ENCODE measurements around the gene IFT122. TPM values are rescaled to one million over a fixed set of nuclear protein-coding genes. Genes with fewer than 3 reads are reported as not detected.
"Not testable (repeated sequence)": the region's sequence is repeated elsewhere in the genome, so short reads cannot be mapped to it uniquely, and the experiment has no call there.

IFT122 gene
- total RNA-seq (2022) (33.5 and 35.5 TPM in 2 replicates), Bru-seq, nascent RNA (percentile 59 among the genes with signal in this experiment), BruChase-seq, experiment 1, labeled RNA remaining after a 6-hour chase (percentile 61 among the genes with signal in this experiment), BruChase-seq, experiment 2, labeled RNA remaining after a 2-hour chase (percentile 68 among the genes with signal in this experiment)
- long read RNA-seq, partial matches to known transcripts = 4 of 17 reads
- long read RNA-seq, other reads (novel, unspliced or antisense) = 9 of 17 reads

GRCh38 chr3:129439817-129440617 lies at the start of gene IFT122, which contains the start of gene MBD4:
IFT122 (plus strand) TSS chr3:129440224; CDS start chr3:129440331, 107 bp downstream.
MBD4 (minus strand) TSS chr3:129439948; CDS start chr3:129439833, 115 bp downstream.
- intact Hi-C loops (cut with micrococcal nuclease; ENCODE audit: unreplicated experiment) = loop anchor here (5.0 kb wide), 1 partner anchor 58 kb away; no protein-coding TSS in a partner anchor
- peak within 1 kb of the TSS; percentile 95 for H3K4me3 Mint-ChIP-seq (ENCODE audit: low read depth, unreplicated experiment)
- H3K27me3 Mint-ChIP-seq (ENCODE audit: unreplicated experiment) = no peaks in the 10 kb centered on the region
- DNase-seq = peak; percentile 100
- peak within 1 kb of the TSS; percentile 89 for H3K27ac Mint-ChIP-seq (ENCODE audit: unreplicated experiment)
- TF ChIP-seq CTCF (IDR thresholded peaks at IDR 0.05; ENCODE audit: unreplicated experiment) = no peak
- H3K9me3 Mint-ChIP-seq (ENCODE audit: low read depth, unreplicated experiment) = no peaks in the 10 kb centered on the region
- peaks cover 43% of the 10 kb centered on the region for H3K4me1 Mint-ChIP-seq (ENCODE audit: low read depth, unreplicated experiment)
- peaks cover 53% of the 10 kb centered on the region for H3K36me3 Mint-ChIP-seq (ENCODE audit: insufficient read depth, unreplicated experiment)
- no TSS peak for BruUV-seq (replicated peaks)
- CTCF ChIA-PET = interaction anchor here (0.7 to 2.8 kb wide), 6 partner anchors 27 to 823 kb away, joined by 3 to 18 read pairs (median 4); a partner anchor contains a TSS

GRCh38 chr3:129391583-129391982 lies 48.4 kb upstream of the IFT122 start:
- H3K27me3 Mint-ChIP-seq (ENCODE audit: unreplicated experiment); intact Hi-C loops (cut with micrococcal nuclease; ENCODE audit: unreplicated experiment); H3K9me3 Mint-ChIP-seq (ENCODE audit: low read depth, unreplicated experiment); H3K27ac Mint-ChIP-seq (ENCODE audit: unreplicated experiment); BruUV-seq (replicated peaks); H3K4me3 Mint-ChIP-seq (ENCODE audit: low read depth, unreplicated experiment); DNase-seq: not testable (repeated sequence)
- H3K4me1 Mint-ChIP-seq (ENCODE audit: low read depth, unreplicated experiment) = peaks cover 13% of the 10 kb centered on the region
- H3K36me3 Mint-ChIP-seq (ENCODE audit: insufficient read depth, unreplicated experiment) = peaks cover 27% of the 10 kb centered on the region
- CTCF ChIA-PET = interaction anchor here (1.1 kb wide), 1 partner anchor 10 kb away, joined by 3 read pairs; no protein-coding TSS in a partner anchor

GRCh38 chr3:129392106-129392887 lies 47.7 kb upstream of the IFT122 start:
- CTCF ChIA-PET = interaction anchor here (1.1 kb wide), 1 partner anchor 10 kb away, joined by 3 read pairs; no protein-coding TSS in a partner anchor
- intact Hi-C loops (cut with micrococcal nuclease; ENCODE audit: unreplicated experiment) = not testable (repeated sequence)

GRCh38 chr3:129393271-129393670 lies 46.8 kb upstream of the IFT122 start:
- no peak for DNase-seq
- Mint-ChIP-seq H3K4me3 (ENCODE audit: low read depth, unreplicated experiment) (no peak overlapping the region), H3K9me3 (ENCODE audit: low read depth, unreplicated experiment) (no peaks in the 10 kb centered on the region), H3K36me3 (ENCODE audit: insufficient read depth, unreplicated experiment) (peaks cover 33% of the 10 kb centered on the region), H3K4me1 (ENCODE audit: low read depth, unreplicated experiment) (peaks cover 30% of the 10 kb centered on the region), H3K27me3 (ENCODE audit: unreplicated experiment) (no peaks in the 10 kb centered on the region), H3K27ac (ENCODE audit: unreplicated experiment) (no peak overlapping the region)
- BruUV-seq (replicated peaks) = no TSS peak
- TF ChIP-seq CTCF (IDR thresholded peaks at IDR 0.05; ENCODE audit: unreplicated experiment) = no peak
- intact Hi-C loops (cut with micrococcal nuclease; ENCODE audit: unreplicated experiment) = no loop called here
- CTCF ChIA-PET = no interaction called here

More at GRCh38 chr3:129392106-129392887, 47.7 kb upstream of the IFT122 start:
- not testable (repeated sequence) for H3K27ac Mint-ChIP-seq (ENCODE audit: unreplicated experiment); H3K4me3 Mint-ChIP-seq (ENCODE audit: low read depth, unreplicated experiment); BruUV-seq (replicated peaks); DNase-seq; H3K27me3 Mint-ChIP-seq (ENCODE audit: unreplicated experiment); H3K9me3 Mint-ChIP-seq (ENCODE audit: low read depth, unreplicated experiment)
- H3K36me3 Mint-ChIP-seq (ENCODE audit: insufficient read depth, unreplicated experiment) = peaks cover 27% of the 10 kb centered on the region
- H3K4me1 Mint-ChIP-seq (ENCODE audit: low read depth, unreplicated experiment) = peaks cover 20% of the 10 kb centered on the region

GRCh38 chr3:129393760-129394564 lies 46.1 kb upstream of the IFT122 start:
- H3K27ac Mint-ChIP-seq (ENCODE audit: unreplicated experiment) = not testable (repeated sequence)
- CTCF ChIA-PET = interaction anchor here (0.6 kb wide), 1 partner anchor 19 kb away, joined by 3 read pairs; no protein-coding TSS in a partner anchor

More at GRCh38 chr3:129393760-129394564, 46.1 kb upstream of the IFT122 start:
- intact Hi-C loops (cut with micrococcal nuclease; ENCODE audit: unreplicated experiment); H3K9me3 Mint-ChIP-seq (ENCODE audit: low read depth, unreplicated experiment); H3K4me3 Mint-ChIP-seq (ENCODE audit: low read depth, unreplicated experiment); BruUV-seq (replicated peaks); H3K27me3 Mint-ChIP-seq (ENCODE audit: unreplicated experiment); DNase-seq: not testable (repeated sequence)
- Mint-ChIP-seq H3K4me1 (ENCODE audit: low read depth, unreplicated experiment) (peaks cover 33% of the 10 kb centered on the region), H3K36me3 (ENCODE audit: insufficient read depth, unreplicated experiment) (peaks cover 39% of the 10 kb centered on the region)

All from Calu3 (cell line).